HG03196 (cell line): ENCODE measurements around the gene CCDC171.

Experiments used
- ATAC-seq: cut with Tn5 transposase; IDR thresholded peaks from one replicate; pipeline ENCODE4 v1.9.1; 2021; ENCODE audit not compliant: unreplicated experiment

Gene CCDC171

DNA sequence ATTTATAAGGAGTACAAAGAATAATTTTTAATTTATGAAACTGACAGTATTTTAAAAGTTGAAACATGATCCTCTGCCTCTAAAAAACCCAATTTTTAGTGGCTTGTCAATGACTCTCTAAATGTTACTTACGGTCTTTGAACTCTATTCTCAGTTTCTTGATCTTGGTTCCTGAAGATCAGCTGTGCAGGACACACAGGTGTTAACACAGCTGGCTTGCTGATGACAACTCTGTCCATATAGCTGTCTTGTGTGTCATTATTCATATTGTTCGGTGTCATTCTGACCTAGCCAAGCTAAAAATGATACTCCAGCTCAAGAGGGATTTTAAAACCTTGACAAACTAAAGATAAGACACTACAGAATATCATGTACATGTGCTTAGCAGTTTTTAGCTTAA lies 314.5 kb downstream of the CCDC171 start:
- ATAC-seq: no peak

DNA sequence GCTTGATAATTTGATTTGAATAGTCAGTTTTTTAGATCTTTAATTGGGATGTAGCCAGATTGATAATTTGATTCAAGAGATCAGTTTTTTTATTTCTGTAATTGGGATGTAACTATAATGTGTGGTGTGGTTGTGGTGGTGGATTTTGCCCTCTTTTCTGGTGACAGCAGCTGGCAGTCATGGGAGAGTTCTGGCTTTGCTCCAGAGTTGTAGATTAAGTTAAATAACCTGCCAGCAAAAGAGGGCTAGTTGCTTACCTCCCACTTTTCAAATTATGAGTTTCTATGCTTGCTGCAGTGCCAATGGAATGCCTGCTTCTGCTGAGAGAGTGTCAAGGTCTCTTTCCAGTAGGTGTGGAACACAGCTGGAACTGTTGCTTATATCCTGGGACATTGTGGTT lies 315.1 kb downstream of the CCDC171 start:
- no peak for ATAC-seq

- peak; percentile 55 for ATAC-seq
Measured at GRCh38 chr9:15873573-15874177, 320.8 kb downstream of the CCDC171 start.

- no peak for ATAC-seq
Measured at GRCh38 chr9:15882328-15882727, 329.5 kb downstream of the CCDC171 start.

DNA sequence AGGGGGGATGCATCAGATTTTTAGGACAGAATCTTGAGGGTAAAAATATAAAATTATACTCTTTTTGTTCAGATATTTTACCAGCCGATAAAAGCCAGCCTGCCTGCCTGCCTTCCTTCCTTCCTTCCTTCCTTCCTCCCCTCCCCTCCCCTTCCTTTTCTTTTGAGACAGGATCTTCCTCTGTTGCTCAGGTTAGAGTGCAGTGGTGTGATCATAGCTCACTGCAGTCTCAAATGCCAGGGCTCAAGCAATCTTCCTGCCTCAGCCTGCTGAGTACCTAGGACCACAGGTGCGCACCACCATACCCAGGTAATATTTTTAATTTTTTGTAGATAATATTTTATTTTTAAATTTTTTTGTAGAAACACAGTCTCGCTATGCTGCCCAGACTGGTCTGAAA lies 330.0 kb downstream of the CCDC171 start:
- ATAC-seq: no peak

- no peak for ATAC-seq
Measured at GRCh38 chr9:15885464-15885863, 332.6 kb downstream of the CCDC171 start.

DNA sequence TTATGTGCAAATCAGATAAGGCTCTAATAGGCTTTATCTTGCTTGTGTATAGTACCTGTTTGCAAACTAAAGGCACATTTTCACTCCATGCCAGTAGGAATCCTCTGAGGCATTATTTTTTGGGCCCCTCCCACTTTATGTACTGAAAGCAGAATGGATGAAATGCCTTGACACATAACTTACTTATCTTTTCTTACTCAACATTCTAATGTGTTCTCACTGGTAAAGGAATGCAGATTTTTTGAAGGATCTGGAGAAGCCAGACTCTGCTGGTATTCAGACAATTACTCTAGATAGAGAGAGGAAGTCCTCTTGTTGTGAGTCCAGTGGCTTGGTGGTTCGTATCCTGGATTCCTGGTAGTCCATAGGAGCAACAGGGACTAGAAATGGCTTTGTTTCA lies 336.7 kb downstream of the CCDC171 start:
- no peak for ATAC-seq

DNA sequence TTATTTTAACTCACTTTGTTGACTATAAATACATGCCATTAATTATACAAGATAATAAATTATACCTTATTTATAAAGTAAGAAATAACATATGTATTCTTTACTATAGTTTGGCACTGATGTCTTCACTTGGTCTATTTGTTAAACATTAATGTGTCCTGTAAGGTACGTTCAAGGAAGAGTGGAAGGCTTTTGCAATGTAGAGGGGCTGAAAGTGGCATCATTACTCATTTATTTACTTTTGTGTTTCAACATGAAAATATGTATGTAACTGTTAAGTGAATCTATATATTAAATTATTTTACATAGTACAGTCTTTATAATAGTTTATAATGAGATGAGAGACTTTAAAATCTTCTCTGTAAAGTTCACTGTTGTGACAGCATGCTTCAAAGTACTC lies 348.7 kb downstream of the CCDC171 start:
- ATAC-seq: no peak

DNA sequence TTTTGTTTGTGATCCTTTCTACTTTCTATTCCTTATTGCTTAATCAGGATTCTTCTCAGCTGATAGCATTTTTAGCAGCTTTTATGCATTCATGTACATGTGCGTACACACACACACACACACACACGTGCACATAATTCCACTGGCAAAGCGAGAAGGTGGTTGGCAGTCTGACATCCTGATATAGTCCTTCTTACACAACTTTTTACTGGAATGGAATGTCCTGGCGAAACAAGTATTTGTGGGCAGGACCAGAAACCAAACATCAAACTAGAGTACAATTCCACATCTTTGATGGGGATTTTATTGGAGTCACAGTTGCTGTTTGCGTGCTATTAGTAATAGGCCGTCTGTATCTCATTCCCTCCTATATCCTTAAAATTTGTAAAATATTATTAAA lies 356.5 kb downstream of the CCDC171 start:
- ATAC-seq: no peak

DNA sequence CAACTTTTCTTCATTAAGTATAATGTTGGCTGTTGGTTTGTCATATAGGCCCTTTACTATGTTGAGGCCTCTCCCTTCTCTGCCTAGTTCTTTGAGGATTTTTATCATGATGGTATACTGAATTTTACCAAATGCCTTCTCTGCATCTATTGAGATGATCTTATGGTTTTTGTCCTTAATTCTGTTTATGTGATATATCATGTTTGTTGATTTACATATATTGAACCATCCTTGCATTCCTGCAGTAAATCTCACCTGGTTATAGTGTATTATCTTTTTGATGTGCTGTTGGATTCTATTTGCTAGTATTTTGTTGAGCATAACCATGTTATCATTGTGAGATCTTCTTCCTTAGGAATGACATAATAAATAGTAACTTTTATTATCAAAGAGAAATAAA lies 362.9 kb downstream of the CCDC171 start:
- no peak for ATAC-seq

GRCh38 chr9:15927161-15927560 lies 374.3 kb downstream of the CCDC171 start:
- no peak for ATAC-seq

- ATAC-seq: no peak
Measured at GRCh38 chr9:15935661-15936305, 382.9 kb downstream of the CCDC171 start.

- ATAC-seq: no peak
Measured at GRCh38 chr9:15936306-15936921, 383.6 kb downstream of the CCDC171 start.

- no peak for ATAC-seq
Measured at GRCh38 chr9:15942831-15943424, 390.1 kb downstream of the CCDC171 start.

GRCh38 chr9:15944341-15944740 lies 391.5 kb downstream of the CCDC171 start:
- no peak for ATAC-seq

DNA sequence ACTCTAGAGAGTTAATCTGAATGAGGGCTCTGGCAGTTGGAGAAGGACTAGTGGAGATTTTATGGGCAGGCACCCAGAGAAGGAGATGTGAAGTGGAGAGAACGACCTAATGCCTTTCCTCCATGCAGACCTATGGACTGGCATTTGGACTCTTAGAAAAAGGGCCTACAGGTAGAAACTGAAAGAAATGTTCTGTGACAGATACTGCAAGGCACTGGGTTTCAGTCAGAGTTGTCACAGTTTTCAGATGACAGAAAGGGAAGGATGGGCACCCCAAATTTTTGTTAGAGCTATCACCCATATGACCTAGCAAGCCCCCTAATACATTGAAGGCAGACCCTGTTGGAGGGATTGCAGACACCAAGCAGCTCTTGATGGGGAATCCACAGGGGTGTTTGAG lies 406.8 kb downstream of the CCDC171 start:
- no peak for ATAC-seq

GRCh38 chr9:15961217-15961616 lies 408.4 kb downstream of the CCDC171 start:
- no peak for ATAC-seq

- ATAC-seq: no peak
Measured at GRCh38 chr9:15965246-15965745, 412.5 kb downstream of the CCDC171 start.

DNA sequence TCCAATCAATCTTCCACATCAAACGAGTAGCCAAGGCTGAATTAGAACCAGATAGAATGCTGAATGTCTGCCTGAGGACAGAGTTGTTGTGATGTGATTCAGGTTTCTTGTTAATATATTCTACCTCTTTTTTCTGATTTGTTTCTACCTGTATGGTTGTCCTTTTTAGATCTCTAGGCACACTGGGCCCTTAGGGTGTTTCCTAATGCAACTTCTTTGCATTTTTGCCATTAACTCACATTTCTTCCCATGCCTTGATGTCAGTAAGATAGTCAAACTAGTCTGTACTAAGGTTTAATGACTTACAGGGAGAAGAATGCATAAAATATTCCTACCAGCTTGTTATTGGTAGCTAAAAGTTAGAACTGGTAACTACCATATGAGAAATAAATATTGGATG lies 413.6 kb downstream of the CCDC171 start:
- no peak for ATAC-seq

- no peak for ATAC-seq
Measured at GRCh38 chr9:15967068-15967467, 414.2 kb downstream of the CCDC171 start.

DNA sequence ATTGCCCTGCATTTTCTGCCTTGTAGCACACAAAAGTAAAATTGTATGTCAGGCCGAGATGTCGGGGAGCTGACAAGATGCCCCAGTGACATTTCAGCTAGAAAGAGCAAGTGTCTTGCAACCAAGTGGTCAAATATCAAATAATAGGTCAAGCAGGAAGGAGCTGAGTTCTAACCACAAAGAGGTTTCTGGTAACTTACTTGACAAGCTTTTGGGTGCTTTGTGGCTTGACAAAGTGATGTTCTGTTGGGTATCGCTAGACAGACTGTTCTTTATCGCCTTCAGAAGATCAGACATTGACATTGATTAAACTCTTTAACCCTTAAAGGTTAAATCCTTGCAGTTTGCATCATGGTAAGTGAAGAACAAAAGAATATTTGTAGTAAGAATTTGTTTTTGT lies 419.9 kb downstream of the CCDC171 start:
- ATAC-seq: no peak
